ENCODE measurements around the gene MRPL34. TPM values are rescaled to one million over a fixed set of nuclear protein-coding genes. Genes with fewer than 3 reads are reported as not detected.
A peak's percentile ranks its signal among the peaks of the same experiment; 100 is the strongest.
"Not testable (repeated sequence)": the region's sequence is repeated elsewhere in the genome, so short reads cannot be mapped to it uniquely, and the experiment has no call there.

The MRPL34 gene
- total and polyA plus RNA-seq, 4 donors, result 22.3 to 137 (median 93.4) TPM

GRCh38 chr19:17292301-17293074, 13.2 kb upstream of the MRPL34 start:
- 4 to 5% methylated on average over 35 to 46 of the region's 46 CpGs for WGBS, 2 donors

GRCh38 chr19:17293605-17294004, 12.1 kb upstream of the MRPL34 start:
- TF ChIP-seq CTCF (IDR thresholded peaks at IDR 0.05; ENCODE audit: control extremely low read depth, extremely low read depth), result no peak
- WGBS, 2 donors, result 93 to 95% methylated on average over 14 of the region's 14 CpGs
- Histone ChIP-seq H3K9ac (ENCODE audit: insufficient read depth in 1 of 2, low read length in 2 of 2) (no peak overlapping the region), H3K4me1 (ENCODE audit: control insufficient read depth in 5 of 5, insufficient read depth in 5 of 5, low read length in 5 of 5) (peaks cover 0 to 6% (median 0%) of the 10 kb centered on the region in 5 donors), H3K36me3 (ENCODE audit: control insufficient read depth in 4 of 4, insufficient read depth in 4 of 4, low read length in 4 of 4) (peaks cover 0 to 8% (median 2%) of the 10 kb centered on the region in 4 donors), H3K4me3 (no peak overlapping the region), H3K27ac (ENCODE audit: low read depth in 1 of 2, low read length in 1 of 2) (no peak overlapping the region), H3K27me3 (ENCODE audit: control insufficient read depth in 3 of 3, insufficient read depth in 3 of 3, low read length in 2 of 3) (no peaks in the 10 kb centered on the region), H3K9me3 (ENCODE audit: control insufficient read depth in 4 of 4, insufficient read depth in 3 of 4, low read length in 3 of 4) (peaks cover 0 to 3% (median 0%) of the 10 kb centered on the region in 4 donors)
- DNase-seq (no peak), ATAC-seq (ENCODE audit: insufficient read depth, low FRiP score) (no peak)

More at GRCh38 chr19:17292301-17293074, 13.2 kb upstream of the MRPL34 start:
- TF ChIP-seq CTCF (IDR thresholded peaks at IDR 0.05; ENCODE audit: control extremely low read depth, extremely low read depth), result peak; percentile 79
- peaks cover 0 to 6% (median 0%) of the 10 kb centered on the region in 5 donors for H3K4me1 ChIP-seq (ENCODE audit: control insufficient read depth in 5 of 5, insufficient read depth in 5 of 5, low read length in 5 of 5)
- no peaks in the 10 kb centered on the region for H3K9me3 ChIP-seq (ENCODE audit: control insufficient read depth in 4 of 4, insufficient read depth in 3 of 4, low read length in 3 of 4)
- peak overlapping the region in 1 of 2 donors; percentile 62 for H3K27ac ChIP-seq (ENCODE audit: low read depth in 1 of 2, low read length in 1 of 2)
- DNase-seq, result peak; percentile 84 to 85 (median 84)
- H3K9ac ChIP-seq (ENCODE audit: insufficient read depth in 1 of 2, low read length in 2 of 2), result no peak overlapping the region
- peak; percentile 82 for ATAC-seq (ENCODE audit: insufficient read depth, low FRiP score)
- H3K4me3 ChIP-seq, result peak overlapping the region; percentile 2
- peaks cover 0 to 4% (median 0%) of the 10 kb centered on the region in 4 donors for H3K36me3 ChIP-seq (ENCODE audit: control insufficient read depth in 4 of 4, insufficient read depth in 4 of 4, low read length in 4 of 4)
- H3K27me3 ChIP-seq (ENCODE audit: control insufficient read depth in 3 of 3, insufficient read depth in 3 of 3, low read length in 2 of 3), result no peaks in the 10 kb centered on the region

GRCh38 chr19:17294051-17294891, 11.4 kb upstream of the MRPL34 start:
- no peak overlapping the region for H3K27ac ChIP-seq (ENCODE audit: low read depth in 1 of 2, low read length in 1 of 2)
- no peak for ATAC-seq (ENCODE audit: insufficient read depth, low FRiP score)
- TF ChIP-seq CTCF (IDR thresholded peaks at IDR 0.05; ENCODE audit: control extremely low read depth, extremely low read depth), result no peak
- H3K9ac ChIP-seq (ENCODE audit: insufficient read depth in 1 of 2, low read length in 2 of 2), result no peak overlapping the region
- peaks cover 0 to 10% (median 2%) of the 10 kb centered on the region in 4 donors for H3K36me3 ChIP-seq (ENCODE audit: control insufficient read depth in 4 of 4, insufficient read depth in 4 of 4, low read length in 4 of 4)
- H3K4me3 ChIP-seq, result no peak overlapping the region
- H3K9me3 ChIP-seq (ENCODE audit: control insufficient read depth in 4 of 4, insufficient read depth in 3 of 4, low read length in 3 of 4), result peaks cover 0 to 3% (median 0%) of the 10 kb centered on the region in 4 donors
- no peaks in the 10 kb centered on the region for H3K27me3 ChIP-seq (ENCODE audit: control insufficient read depth in 3 of 3, insufficient read depth in 3 of 3, low read length in 2 of 3)
- peaks cover 0 to 6% (median 0%) of the 10 kb centered on the region in 5 donors for H3K4me1 ChIP-seq (ENCODE audit: control insufficient read depth in 5 of 5, insufficient read depth in 5 of 5, low read length in 5 of 5)
- 85 to 86% methylated on average over 45 to 48 of the region's 48 CpGs for WGBS, 2 donors
- DNase-seq, result no peak

- not testable (repeated sequence) for H3K4me3 ChIP-seq; H3K9ac ChIP-seq (ENCODE audit: insufficient read depth in 1 of 2, low read length in 2 of 2); H3K9me3 ChIP-seq (ENCODE audit: control insufficient read depth in 4 of 4, insufficient read depth in 3 of 4, low read length in 3 of 4); H3K36me3 ChIP-seq (ENCODE audit: control insufficient read depth in 4 of 4, insufficient read depth in 4 of 4, low read length in 4 of 4); DNase-seq; ATAC-seq (ENCODE audit: insufficient read depth, low FRiP score); H3K4me1 ChIP-seq (ENCODE audit: control insufficient read depth in 5 of 5, insufficient read depth in 5 of 5, low read length in 5 of 5); H3K27me3 ChIP-seq (ENCODE audit: control insufficient read depth in 3 of 3, insufficient read depth in 3 of 3, low read length in 2 of 3); H3K27ac ChIP-seq (ENCODE audit: low read depth in 1 of 2, low read length in 1 of 2)
- 85 to 88% methylated on average over 6 of the region's 6 CpGs for WGBS, 2 donors
These were observed 10.1 kb upstream of the MRPL34 start for GRCh38 chr19:17295551-17295950.
